Hepatic stellate cell (primary cell): ENCODE measurements around the gene GAB1.
A peak's percentile ranks its signal among the peaks of the same experiment; 100 is the strongest.

Experiments
- DNase-seq: peaks from one replicate; pipeline ENCODE4 v3.0.0; 2011; ENCODE audit warnings: low spot score

The GAB1 gene

DNA sequence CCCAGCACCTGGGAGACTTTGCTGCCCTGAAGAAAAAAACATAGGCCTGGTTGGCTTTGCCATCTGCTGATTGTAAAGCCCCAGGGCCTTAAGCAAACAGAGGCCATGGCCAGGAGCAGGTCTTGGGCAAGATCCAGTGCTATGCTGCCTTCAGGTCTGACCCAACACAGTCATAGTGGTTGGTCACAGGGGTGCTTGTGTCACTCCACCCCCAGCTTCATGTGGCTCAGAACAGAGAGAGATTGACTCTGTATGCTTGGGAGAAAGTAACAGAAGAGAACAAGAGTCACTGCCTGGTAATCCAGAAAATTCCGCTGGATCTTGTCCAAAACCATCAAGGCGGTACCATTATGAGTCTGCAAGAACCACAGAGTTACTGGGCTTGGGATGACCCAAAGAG, 152.4 kb downstream of the GAB1 start:
- no peak for DNase-seq

DNA sequence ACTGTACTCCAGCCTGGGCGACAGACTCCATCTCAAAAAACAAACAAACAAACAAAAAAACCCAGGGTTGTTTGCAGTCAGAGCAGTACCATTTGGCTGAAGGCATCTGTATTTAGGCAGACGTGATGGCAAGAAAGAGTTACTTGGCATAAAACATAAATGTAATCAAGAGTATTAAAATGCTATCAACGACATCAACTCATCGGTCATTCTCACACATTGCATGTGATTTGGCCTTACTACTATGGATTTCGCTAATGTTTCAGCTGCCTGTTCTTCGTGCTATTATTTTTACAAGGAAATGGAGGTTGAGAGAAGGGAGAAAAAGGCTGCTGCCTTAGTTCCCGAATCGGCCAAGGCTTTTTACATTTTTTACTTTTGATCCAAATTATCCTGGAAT, 161.3 kb downstream of the GAB1 start:
- no peak for DNase-seq

DNA sequence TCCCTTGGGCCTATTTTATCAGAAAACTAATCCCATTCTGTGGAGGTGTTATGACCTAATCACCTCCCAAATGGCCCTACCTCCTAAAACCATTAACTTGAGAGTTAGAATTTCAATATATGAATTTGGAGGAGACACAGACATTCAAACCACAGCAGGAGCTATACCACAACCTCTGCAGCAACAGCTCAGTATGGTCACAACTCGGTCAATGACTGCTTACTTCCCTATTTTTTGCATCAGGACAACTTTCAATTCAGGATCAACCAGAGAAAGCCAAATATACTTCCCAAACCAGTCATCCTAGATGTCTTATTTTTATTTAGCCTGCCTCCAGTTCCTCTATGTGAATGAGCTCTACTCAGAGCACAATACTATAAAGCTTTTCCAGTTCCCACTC, 165.6 kb downstream of the GAB1 start:
- DNase-seq: no peak

DNA sequence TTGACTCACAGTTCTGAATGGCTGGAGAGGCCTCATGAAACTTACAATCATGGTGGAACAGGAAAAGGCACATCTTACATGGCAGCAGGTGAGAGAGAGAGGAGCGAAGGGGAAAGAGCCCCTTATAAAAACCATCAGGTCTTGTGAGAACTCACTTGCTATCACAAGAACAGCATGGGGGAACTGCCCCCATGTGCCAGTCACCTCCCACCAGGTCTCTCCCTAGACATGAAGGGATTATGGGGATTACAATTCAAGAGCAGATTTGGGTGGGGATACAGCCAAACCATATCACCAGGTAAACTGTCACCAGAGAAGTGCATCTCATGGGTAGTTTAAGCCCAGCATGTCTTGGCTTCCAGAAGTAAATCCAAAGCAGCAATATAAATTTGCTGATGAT, 169.4 kb downstream of the GAB1 start:
- no peak for DNase-seq

DNA sequence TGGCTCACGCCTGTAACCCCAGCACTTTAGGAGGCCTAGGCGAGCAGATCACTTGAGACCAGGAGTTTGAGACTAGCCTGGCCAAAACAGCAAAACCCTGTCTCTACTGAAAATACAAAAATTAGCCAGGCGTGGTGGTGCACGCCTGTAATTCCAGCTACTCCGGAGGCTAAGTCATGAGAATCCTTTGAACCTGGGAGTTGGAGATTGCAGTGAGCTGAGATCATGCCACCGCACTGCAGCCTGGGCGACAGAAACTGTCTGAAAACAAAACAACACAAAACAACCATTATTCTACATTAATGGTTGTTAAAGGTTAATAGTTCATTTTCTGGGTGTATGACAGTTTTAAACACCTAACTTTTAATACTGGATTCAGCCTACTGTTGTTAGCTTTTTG, 175.2 kb downstream of the GAB1 start:
- DNase-seq: no peak

DNA sequence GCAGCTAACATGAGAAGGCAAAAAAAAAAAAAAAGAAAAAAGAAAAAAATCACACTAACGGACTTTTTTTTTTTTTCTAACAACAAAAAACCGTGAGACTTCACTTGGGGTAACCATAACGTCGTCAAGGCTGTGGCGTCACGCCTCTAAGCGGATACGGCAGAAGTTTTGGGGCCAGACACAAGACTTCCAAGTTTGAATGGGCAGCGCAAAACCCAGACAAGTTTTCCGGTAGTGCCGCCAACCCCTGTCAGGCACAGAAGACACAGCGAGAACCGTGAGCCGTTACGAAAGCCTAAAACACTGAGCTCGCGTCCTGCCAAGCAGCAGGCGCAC, 176.3 kb downstream of the GAB1 start:
- DNase-seq: no peak

DNA sequence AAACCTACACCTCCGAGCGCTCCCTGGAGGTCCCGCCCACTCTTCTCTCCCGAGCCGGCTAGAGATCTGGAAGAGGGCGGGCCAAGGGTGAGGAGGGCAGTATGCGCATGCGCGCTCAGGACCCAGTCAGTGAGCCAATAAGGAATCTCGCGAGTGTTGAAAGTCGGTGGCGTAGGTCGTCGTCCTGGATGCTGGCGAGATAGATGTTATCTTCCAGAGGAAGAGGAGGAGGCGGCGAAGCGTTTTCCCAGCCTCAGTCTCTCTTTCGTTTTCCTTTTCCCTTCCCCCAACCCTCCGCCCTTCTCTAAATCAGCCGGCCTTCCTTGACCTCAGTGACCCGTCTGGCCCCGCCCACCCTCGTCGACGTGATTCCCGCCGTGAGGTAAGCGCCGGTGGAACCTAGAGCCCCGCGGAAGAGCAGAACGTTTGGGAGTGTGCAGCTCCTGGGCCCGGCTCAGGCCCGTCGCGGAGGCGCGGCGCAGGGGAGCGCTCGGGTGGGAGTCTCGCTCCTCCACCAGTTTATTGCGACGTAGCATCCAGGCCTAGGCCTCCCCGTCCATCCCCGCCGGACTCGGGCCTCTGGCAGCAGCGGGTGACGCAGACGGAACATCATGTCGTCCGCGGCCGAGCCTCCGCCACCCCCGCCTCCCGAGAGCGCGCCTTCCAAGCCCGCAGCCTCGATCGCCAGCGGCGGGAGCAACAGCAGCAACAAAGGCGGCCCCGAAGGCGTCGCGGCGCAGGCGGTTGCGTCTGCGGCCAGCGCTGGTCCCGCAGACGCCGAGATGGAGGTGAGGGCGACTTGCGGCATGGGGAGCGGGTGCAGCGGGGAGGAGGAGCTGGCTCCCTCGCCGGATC, 176.9 kb downstream of the GAB1 start, which contains the start of gene SMARCA5:
Gene SMARCA5 (plus strand): TSS at position 389 of the 855 bp plus-strand sequence. CDS start 223 bp downstream, at position 612.
- DNase-seq: peak; percentile 97

DNA sequence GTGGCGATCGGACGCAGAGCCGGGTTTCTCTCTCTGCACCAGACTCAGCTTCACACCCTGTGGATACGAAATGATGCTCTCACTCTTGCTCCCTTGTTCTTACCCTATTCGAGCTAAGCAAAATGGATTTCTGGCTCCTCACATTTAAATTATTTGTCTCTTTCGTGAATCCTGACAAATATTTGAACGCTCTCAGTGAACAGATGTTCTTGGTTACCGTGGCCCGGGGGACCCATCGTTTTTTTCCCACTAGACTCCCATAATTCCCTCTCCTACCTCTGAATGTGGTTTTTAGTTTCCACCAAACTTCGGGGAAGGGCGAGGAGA, 177.5 kb downstream of the GAB1 start:
- no peak for DNase-seq

DNA sequence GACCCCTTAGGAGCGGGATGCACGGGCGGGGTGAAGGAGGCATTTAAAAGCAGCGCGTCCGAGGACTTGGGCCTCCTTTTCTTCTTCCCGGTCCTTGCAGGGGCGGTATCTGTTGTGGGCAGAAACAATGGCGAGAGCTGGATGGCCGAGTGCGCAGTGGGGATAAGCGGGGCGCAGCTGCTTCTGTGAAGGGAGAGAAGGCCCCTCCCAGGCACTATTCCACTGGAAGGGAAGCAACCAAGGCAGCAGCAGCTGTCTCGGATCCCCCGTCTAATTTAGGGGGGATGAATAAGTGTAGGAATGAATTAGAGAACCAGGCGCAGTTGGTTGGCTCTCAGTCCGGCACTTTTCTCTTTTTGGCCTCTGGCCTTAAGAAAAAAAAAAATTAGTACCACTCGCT, 177.8 kb downstream of the GAB1 start:
- peak; percentile 27 for DNase-seq

DNA sequence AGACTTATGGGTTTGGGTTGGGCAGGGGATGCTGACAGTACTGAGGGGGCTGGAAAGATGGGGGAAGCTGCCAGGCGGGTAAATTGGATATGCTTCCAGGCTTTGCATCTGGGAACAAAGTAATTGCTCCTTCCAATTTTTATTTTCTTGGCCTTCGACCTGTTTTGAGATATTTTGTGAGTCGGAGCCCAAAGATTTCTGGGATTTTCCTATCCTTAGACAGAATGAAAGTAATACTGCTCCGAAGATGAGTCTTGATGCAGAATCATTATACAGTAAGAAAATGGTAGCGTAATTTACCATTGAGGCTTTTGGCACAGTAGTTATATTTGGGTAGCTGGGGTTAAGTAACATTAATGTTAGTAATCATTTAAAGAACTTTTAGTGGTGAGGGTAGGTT, 178.2 kb downstream of the GAB1 start:
- no peak for DNase-seq

DNA sequence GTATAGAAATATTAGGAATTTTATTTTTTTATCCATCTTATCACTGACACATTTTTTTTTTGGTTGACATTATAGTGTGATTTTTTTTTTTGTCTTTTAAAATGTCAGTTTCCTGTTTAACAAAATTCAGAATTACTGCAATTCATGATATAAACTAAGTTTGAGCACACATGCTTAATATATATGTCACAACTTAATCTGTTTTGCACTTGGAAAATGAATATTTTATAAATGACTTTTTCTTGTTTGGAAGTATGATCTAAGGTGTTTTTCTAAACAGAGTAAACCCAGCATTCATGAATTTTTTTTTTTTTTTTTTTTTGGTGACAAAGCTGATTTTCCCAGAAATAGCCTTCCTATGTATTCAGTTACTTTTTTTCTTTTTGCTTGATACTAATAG, 179.2 kb downstream of the GAB1 start:
- no peak for DNase-seq

DNA sequence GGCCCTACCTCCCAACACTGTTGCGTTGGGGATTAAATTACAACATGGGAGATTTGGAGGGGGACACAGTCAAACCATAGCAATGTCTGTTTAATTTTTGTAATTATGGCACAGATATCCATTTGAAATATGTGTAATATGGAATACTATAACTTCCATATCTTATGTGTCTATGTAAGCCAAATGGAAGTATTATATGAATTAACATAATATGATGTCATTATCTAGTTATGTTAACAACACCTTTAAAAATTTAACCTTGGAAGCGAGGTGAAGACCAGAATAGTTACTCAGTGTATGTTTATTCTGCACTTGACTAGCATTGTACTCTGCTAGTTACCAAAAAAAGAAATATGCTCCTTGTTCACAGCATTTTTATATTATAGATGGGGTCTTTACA, 181.1 kb downstream of the GAB1 start:
- no peak for DNase-seq
